ENCODE data around the gene CBX4.

CBX4 gene

GRCh38 chr17:79811868-79812352 lies 27.3 kb downstream of the CBX4 start:
- no peak for DNase-seq (ENCODE audit: low spot score)

GRCh38 chr17:79811011-79811867 lies 28.0 kb downstream of the CBX4 start:
- no peak for DNase-seq (ENCODE audit: low spot score)

- DNase-seq (ENCODE audit: low spot score): peak; percentile 86
Observed at GRCh38 chr17:79810130-79811010, 28.9 kb downstream of the CBX4 start.

GRCh38 chr17:79809530-79810129 lies 29.6 kb downstream of the CBX4 start:
- DNase-seq (ENCODE audit: low spot score): no peak

- no peak for DNase-seq (ENCODE audit: low spot score)
Observed at GRCh38 chr17:79808763-79809529, 30.3 kb downstream of the CBX4 start.

- DNase-seq (ENCODE audit: low spot score): no peak
Observed at GRCh38 chr17:79806863-79807720, 32.1 kb downstream of the CBX4 start.

- DNase-seq (ENCODE audit: low spot score): no peak
Observed at GRCh38 chr17:79806446-79806760, 32.8 kb downstream of the CBX4 start.

GRCh38 chr17:79804856-79805696 lies 34.2 kb downstream of the CBX4 start:
- no peak for DNase-seq (ENCODE audit: low spot score)

GRCh38 chr17:79803997-79804855 lies 35.0 kb downstream of the CBX4 start:
- DNase-seq (ENCODE audit: low spot score): no peak

GRCh38 chr17:79803421-79803996 lies 35.7 kb downstream of the CBX4 start:
- no peak for DNase-seq (ENCODE audit: low spot score)

- no peak for DNase-seq (ENCODE audit: low spot score)
Observed at GRCh38 chr17:79802736-79803420, 36.4 kb downstream of the CBX4 start.

- no peak for DNase-seq (ENCODE audit: low spot score)
Observed at GRCh38 chr17:79802039-79802735, 37.1 kb downstream of the CBX4 start.

GRCh38 chr17:79801156-79802038 lies 37.8 kb downstream of the CBX4 start:
- DNase-seq (ENCODE audit: low spot score): no peak

GRCh38 chr17:79800325-79801155 lies 38.7 kb downstream of the CBX4 start:
- DNase-seq (ENCODE audit: low spot score): no peak

- no peak for DNase-seq (ENCODE audit: low spot score)
Observed at GRCh38 chr17:79799538-79800324, 39.5 kb downstream of the CBX4 start.
